Epithelial cell of proximal tubule (primary cell): ENCODE results near the gene SMCP. TPM values are rescaled to one million over a fixed set of nuclear protein-coding genes. Genes with fewer than 3 reads are reported as not detected.

ENCODE experiments used
- DNase-seq: peaks from one replicate; pipeline ENCODE4 v3.0.0-alpha.2; 2011; ENCODE audit warnings: low read depth
- H3K4me3 ChIP-seq: 2 replicates; pipeline ENCODE4 v1.5.1; 2011; ENCODE audit warnings: low read depth, mild to moderate bottlenecking, low read length
- total RNA-seq: library from RNA; depleted of rRNA; stranded (reverse); fragments of >200 nt; gene quantifications from 2 replicates; pipeline ENCODE4 v1.2.3, GENCODE V29; 2015
- TF ChIP-seq, protein P1 (sequence below): conservative IDR thresholded peaks from 2 replicates; pipeline ENCODE4 v1.5.1; 2012; ENCODE audit warnings: low read depth, mild to moderate bottlenecking, low read length

The SMCP gene, protein sequence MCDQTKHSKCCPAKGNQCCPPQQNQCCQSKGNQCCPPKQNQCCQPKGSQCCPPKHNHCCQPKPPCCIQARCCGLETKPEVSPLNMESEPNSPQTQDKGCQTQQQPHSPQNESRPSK
- not detected in 2 replicates for total RNA-seq

DNA sequence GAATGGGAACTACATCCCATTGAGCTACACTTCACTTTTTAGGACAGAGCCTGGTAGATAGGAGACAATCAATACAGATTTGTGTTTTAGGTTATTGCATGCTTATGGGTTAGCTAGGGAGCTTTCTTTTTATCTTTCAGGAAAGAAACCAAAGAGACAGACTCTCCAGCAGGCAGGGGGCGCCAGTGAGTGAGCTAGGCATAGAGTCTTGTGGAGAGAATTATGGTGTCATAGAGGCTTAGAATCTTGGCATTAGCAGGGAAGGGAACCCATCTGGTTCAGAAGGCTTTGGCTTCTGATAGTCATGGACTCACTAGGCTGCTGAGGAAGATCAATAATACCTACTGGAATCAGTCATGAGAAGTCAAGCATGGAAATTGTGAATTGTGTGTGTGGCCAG lies at the start of gene SMCP:
SMCP (plus strand) TSS at position 281 of the 400 bp plus-strand sequence. CDS start 6,101 bp downstream, outside the sequence.
- no peak within 1 kb of the TSS for H3K4me3 ChIP-seq
- DNase-seq, result no peak
- TF ChIP-seq, protein P1, sequence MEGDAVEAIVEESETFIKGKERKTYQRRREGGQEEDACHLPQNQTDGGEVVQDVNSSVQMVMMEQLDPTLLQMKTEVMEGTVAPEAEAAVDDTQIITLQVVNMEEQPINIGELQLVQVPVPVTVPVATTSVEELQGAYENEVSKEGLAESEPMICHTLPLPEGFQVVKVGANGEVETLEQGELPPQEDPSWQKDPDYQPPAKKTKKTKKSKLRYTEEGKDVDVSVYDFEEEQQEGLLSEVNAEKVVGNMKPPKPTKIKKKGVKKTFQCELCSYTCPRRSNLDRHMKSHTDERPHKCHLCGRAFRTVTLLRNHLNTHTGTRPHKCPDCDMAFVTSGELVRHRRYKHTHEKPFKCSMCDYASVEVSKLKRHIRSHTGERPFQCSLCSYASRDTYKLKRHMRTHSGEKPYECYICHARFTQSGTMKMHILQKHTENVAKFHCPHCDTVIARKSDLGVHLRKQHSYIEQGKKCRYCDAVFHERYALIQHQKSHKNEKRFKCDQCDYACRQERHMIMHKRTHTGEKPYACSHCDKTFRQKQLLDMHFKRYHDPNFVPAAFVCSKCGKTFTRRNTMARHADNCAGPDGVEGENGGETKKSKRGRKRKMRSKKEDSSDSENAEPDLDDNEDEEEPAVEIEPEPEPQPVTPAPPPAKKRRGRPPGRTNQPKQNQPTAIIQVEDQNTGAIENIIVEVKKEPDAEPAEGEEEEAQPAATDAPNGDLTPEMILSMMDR, result peak; percentile 34

DNA sequence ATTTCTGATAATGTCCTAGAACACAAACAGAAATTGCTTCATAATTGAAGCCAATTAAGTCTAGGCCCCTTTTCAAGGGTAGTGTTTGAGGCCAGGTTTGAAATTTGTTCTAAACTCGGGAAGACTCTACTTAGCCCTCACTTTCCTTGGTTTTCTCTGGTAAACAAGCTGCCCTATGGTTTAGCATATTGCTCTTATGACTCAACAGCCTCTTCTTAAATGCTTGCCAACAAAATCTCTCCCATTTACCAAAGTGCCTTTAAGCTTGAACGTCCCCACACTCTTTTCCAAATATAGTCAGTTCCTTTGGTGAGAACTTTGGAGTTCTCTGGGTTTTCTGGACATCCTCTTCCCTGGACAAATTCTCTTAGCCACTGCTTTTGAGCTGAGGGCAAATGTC lies 41.3 kb upstream of the SMCP start:
- H3K4me3 ChIP-seq, result no peak overlapping the region
- DNase-seq, result no peak
- TF ChIP-seq, protein P1, result no peak

DNA sequence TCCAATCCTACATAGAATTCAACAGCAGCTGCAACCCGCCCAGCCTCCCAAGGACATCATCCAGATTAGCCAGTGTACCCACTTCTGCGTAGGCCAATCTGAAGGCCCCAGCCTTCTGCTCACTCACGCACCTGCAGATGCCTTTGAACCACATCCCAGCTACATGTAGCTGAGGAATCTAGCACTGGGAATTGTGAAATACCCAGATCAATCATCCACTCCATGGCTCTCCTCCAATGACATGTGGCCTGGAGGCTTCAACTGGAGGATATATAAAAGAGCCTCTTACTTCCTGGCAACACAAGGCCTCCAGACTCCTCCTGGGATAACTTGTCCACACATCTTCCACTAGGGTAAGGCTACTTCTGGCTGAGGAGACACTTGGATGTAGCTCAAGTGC lies 35.6 kb upstream of the SMCP start, which contains the start of gene LCE6A:
LCE6A (plus strand) TSS at position 301 of the 400 bp plus-strand sequence. CDS start 665 bp downstream, outside the sequence.
- TF ChIP-seq, protein P1, result no peak
- H3K4me3 ChIP-seq, result no peak within 1 kb of the TSS
- no peak for DNase-seq

- no peak for DNase-seq
- TF ChIP-seq, protein P1, result no peak
- H3K4me3 ChIP-seq, result no peak overlapping the region
Observed at GRCh38 chr1:152855661-152856060, 22.5 kb upstream of the SMCP start.

- TF ChIP-seq, protein P1, result no peak
- no peak for DNase-seq
- no peak overlapping the region for H3K4me3 ChIP-seq
Observed at GRCh38 chr1:152858062-152858461, 20.1 kb upstream of the SMCP start.

- TF ChIP-seq, protein P1, result no peak
- no peak for DNase-seq
- no peak within 1 kb of the TSS for H3K4me3 ChIP-seq
Observed at GRCh38 chr1:152859696-152860095, 18.4 kb upstream of the SMCP start, which contains the start of gene LCE7A. Gene LCE7A, plus strand, starts transcription at chr1:152859996. Its CDS starts 702 bp downstream, at chr1:152860698.

- no peak overlapping the region for H3K4me3 ChIP-seq
- TF ChIP-seq, protein P1, result no peak
- no peak for DNase-seq
Observed at GRCh38 chr1:152860129-152860528, 18.0 kb upstream of the SMCP start.
